ENCODE data around the gene KRTAP5-11. TPM values are rescaled to one million over a fixed set of nuclear protein-coding genes. Genes with fewer than 3 reads are reported as not detected.

The KRTAP5-11 gene
- polyA plus RNA-seq, 1 donor from 2014 or later = not detected

GRCh38 chr11:71545405-71545966 is 37.2 kb downstream of the KRTAP5-11 start:
- H3K79me2 ChIP-seq (replicated peaks; ENCODE audit: insufficient read depth, low read length) = no peaks in the 10 kb centered on the region
- H4K20me1 ChIP-seq (ENCODE audit: insufficient read depth) = no peaks in the 10 kb centered on the region
- H3K27me3 ChIP-seq (ENCODE audit: insufficient read depth, low read depth, low read length) = no peaks in the 10 kb centered on the region
- H3K9me3 ChIP-seq (ENCODE audit: low read length) = no peaks in the 10 kb centered on the region
- no peak overlapping the region for H3K9ac ChIP-seq (ENCODE audit: low read length)
- no peaks in the 10 kb centered on the region for H3K9me2 ChIP-seq (ENCODE audit: insufficient read depth, low read length)
- H2AFZ ChIP-seq (ENCODE audit: low read depth, low read length) = no peak overlapping the region
- no peaks in the 10 kb centered on the region for H3K36me3 ChIP-seq (ENCODE audit: insufficient read depth, low read length)
- H3K27ac ChIP-seq (ENCODE audit: low read length) = no peak overlapping the region
- H3K4me2 ChIP-seq (ENCODE audit: low read length) = no peak overlapping the region
- no peak overlapping the region for H3K4me3 ChIP-seq (ENCODE audit: low read length)
- H3F3A ChIP-seq (ENCODE audit: insufficient read depth, low read length, poor library complexity, severe bottlenecking) = no peaks in the 10 kb centered on the region
- TF ChIP-seq EP300 (conservative IDR thresholded peaks at IDR 0.05; ENCODE audit: poor library complexity, severe bottlenecking) = no peak
- no peak for TF ChIP-seq TAF1 (IDR thresholded peaks at IDR 0.05; ENCODE audit: low read depth)
- no peak for TF ChIP-seq EZH2 (IDR thresholded peaks at IDR 0.05; ENCODE audit: borderline replicate concordance, insufficient read depth, low read length, poor library complexity, severe bottlenecking)
- TF ChIP-seq RAD21 (conservative IDR thresholded peaks at IDR 0.05) = no peak
- TF ChIP-seq SMC3 (conservative IDR thresholded peaks at IDR 0.05; ENCODE audit: poor library complexity) = no peak
- TF ChIP-seq MXI1 (conservative IDR thresholded peaks at IDR 0.05; ENCODE audit: poor library complexity, severe bottlenecking) = no peak
- no peak for TF ChIP-seq POLR2AphosphoS5 (IDR thresholded peaks at IDR 0.05)
- TF ChIP-seq REST (IDR thresholded peaks at IDR 0.05; ENCODE audit: borderline replicate concordance) = no peak
- TF ChIP-seq CTCF (IDR thresholded peaks at IDR 0.05; ENCODE audit: poor library complexity, severe bottlenecking) = no peak

DNA sequence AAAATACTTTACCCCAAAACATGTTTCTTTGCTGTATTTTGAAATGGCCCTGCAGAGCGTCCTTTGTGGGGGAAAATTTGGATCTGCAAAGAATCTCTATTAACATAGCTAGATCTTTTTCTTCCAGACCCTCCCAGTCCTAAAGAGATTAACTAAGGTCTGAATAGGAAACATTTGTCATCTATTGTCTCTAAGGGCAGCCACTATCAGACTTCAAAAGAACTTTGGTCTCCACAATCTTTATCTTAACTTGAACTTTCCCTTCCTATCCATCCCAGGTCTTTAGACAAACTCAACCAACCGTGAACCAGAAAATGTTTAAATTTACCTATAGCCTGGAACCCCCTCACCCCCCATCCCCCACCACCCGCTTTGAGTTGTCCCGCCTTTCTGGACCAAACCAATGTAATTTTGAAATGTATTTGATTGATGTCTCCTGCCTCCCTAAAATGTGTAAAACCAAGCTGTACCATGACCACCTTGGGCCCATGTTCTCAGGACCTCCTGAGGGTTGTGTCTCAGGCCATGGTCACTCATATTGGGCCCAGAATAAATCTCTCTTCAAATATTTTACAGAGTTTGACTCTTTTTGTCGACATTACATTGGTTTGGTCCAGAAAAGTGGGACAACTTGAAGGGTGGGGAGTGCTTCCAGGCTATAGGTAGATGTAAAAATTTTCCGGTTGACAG is 38.0 kb downstream of the KRTAP5-11 start:
- Histone ChIP-seq H3K9ac (ENCODE audit: low read length) (no peak overlapping the region), H2AFZ (ENCODE audit: low read depth, low read length) (no peak overlapping the region), H3F3A (ENCODE audit: insufficient read depth, low read length, poor library complexity, severe bottlenecking) (no peaks in the 10 kb centered on the region), H3K79me2 (replicated peaks; ENCODE audit: insufficient read depth, low read length) (no peaks in the 10 kb centered on the region), H3K27ac (ENCODE audit: low read length) (no peak overlapping the region), H3K4me2 (ENCODE audit: low read length) (no peak overlapping the region), H4K20me1 (ENCODE audit: insufficient read depth) (no peaks in the 10 kb centered on the region), H3K4me3 (ENCODE audit: low read length) (no peak overlapping the region), H3K36me3 (ENCODE audit: insufficient read depth, low read length) (no peaks in the 10 kb centered on the region), H3K27me3 (ENCODE audit: insufficient read depth, low read depth, low read length) (no peaks in the 10 kb centered on the region), H3K9me3 (ENCODE audit: low read length) (no peaks in the 10 kb centered on the region), H3K9me2 (ENCODE audit: insufficient read depth, low read length) (no peaks in the 10 kb centered on the region)
- no peak for TF ChIP-seq TAF1 (IDR thresholded peaks at IDR 0.05; ENCODE audit: low read depth)
- no peak for TF ChIP-seq SMC3 (conservative IDR thresholded peaks at IDR 0.05; ENCODE audit: poor library complexity)
- no peak for TF ChIP-seq POLR2AphosphoS5 (IDR thresholded peaks at IDR 0.05)
- no peak for TF ChIP-seq EP300 (conservative IDR thresholded peaks at IDR 0.05; ENCODE audit: poor library complexity, severe bottlenecking)
- TF ChIP-seq RAD21 (conservative IDR thresholded peaks at IDR 0.05) = no peak
- no peak for TF ChIP-seq MXI1 (conservative IDR thresholded peaks at IDR 0.05; ENCODE audit: poor library complexity, severe bottlenecking)
- TF ChIP-seq REST (IDR thresholded peaks at IDR 0.05; ENCODE audit: borderline replicate concordance) = no peak
- no peak for TF ChIP-seq EZH2 (IDR thresholded peaks at IDR 0.05; ENCODE audit: borderline replicate concordance, insufficient read depth, low read length, poor library complexity, severe bottlenecking)
- no peak for TF ChIP-seq CTCF (IDR thresholded peaks at IDR 0.05; ENCODE audit: poor library complexity, severe bottlenecking)

Measured in neural cell (in vitro differentiated cells).